ENCODE results near the gene CNTN4.

Gene CNTN4

GRCh38 chr3:2623436-2623835 is 524.8 kb downstream of the CNTN4 start:
- Histone ChIP-seq H3K27ac (replicated peaks) (no peak overlapping the region), H3K27me3 (ENCODE audit: insufficient read depth, poor library complexity, severe bottlenecking) (no peaks in the 10 kb centered on the region), H3K4me3 (replicated peaks; ENCODE audit: insufficient read depth, low read length) (no peak overlapping the region)
- no peak for DNase-seq (ENCODE audit: low read depth in 1 of 2, low spot score in 1 of 2)
- no peak for TF ChIP-seq SPI1 (IDR thresholded peaks at IDR 0.05; ENCODE audit: borderline replicate concordance, low read depth)
- no peak for TF ChIP-seq POLR2AphosphoS5 (IDR thresholded peaks at IDR 0.05; ENCODE audit: low read depth)
- no peak for TF ChIP-seq CTCF (IDR thresholded peaks at IDR 0.05; ENCODE audit: insufficient read depth, low read length)
- no peak for TF ChIP-seq GABPA (IDR thresholded peaks at IDR 0.05; ENCODE audit: low read depth)
- no peak for TF ChIP-seq REST (IDR thresholded peaks at IDR 0.05; ENCODE audit: insufficient replicate concordance, low read depth)

GRCh38 chr3:2628117-2628516 is 529.5 kb downstream of the CNTN4 start:
- no peak overlapping the region for H3K4me3 ChIP-seq (replicated peaks; ENCODE audit: insufficient read depth, low read length)
- no peak for DNase-seq (ENCODE audit: low read depth in 1 of 2, low spot score in 1 of 2)
- no peak overlapping the region for H3K27ac ChIP-seq (replicated peaks)
- H3K27me3 ChIP-seq (ENCODE audit: insufficient read depth, poor library complexity, severe bottlenecking) = no peaks in the 10 kb centered on the region
- TF ChIP-seq CTCF (IDR thresholded peaks at IDR 0.05; ENCODE audit: insufficient read depth, low read length) = no peak
- no peak for TF ChIP-seq REST (IDR thresholded peaks at IDR 0.05; ENCODE audit: insufficient replicate concordance, low read depth)
- TF ChIP-seq SPI1 (IDR thresholded peaks at IDR 0.05; ENCODE audit: borderline replicate concordance, low read depth) = no peak
- no peak for TF ChIP-seq POLR2AphosphoS5 (IDR thresholded peaks at IDR 0.05; ENCODE audit: low read depth)
- TF ChIP-seq GABPA (IDR thresholded peaks at IDR 0.05; ENCODE audit: low read depth) = no peak

- Histone ChIP-seq H3K27me3 (ENCODE audit: insufficient read depth, poor library complexity, severe bottlenecking) (no peaks in the 10 kb centered on the region), H3K27ac (replicated peaks) (no peak overlapping the region), H3K4me3 (replicated peaks; ENCODE audit: insufficient read depth, low read length) (no peak overlapping the region)
- no peak for DNase-seq (ENCODE audit: low read depth in 1 of 2, low spot score in 1 of 2)
- no peak for TF ChIP-seq REST (IDR thresholded peaks at IDR 0.05; ENCODE audit: insufficient replicate concordance, low read depth)
- TF ChIP-seq GABPA (IDR thresholded peaks at IDR 0.05; ENCODE audit: low read depth) = no peak
- no peak for TF ChIP-seq POLR2AphosphoS5 (IDR thresholded peaks at IDR 0.05; ENCODE audit: low read depth)
- TF ChIP-seq SPI1 (IDR thresholded peaks at IDR 0.05; ENCODE audit: borderline replicate concordance, low read depth) = no peak
- TF ChIP-seq CTCF (IDR thresholded peaks at IDR 0.05; ENCODE audit: insufficient read depth, low read length) = no peak
Measured at GRCh38 chr3:2635511-2635910, 536.8 kb downstream of the CNTN4 start.
